Measurements from ENCODE around the gene JPH2. TPM values are rescaled to one million over a fixed set of nuclear protein-coding genes. Genes with fewer than 3 reads are reported as not detected.

JPH2 gene
- total RNA-seq, 1 experiment from 2014 or later: 0.17 TPM

GRCh38 chr20:44067650-44068081, 119.3 kb downstream of the JPH2 start:
- no peak for ATAC-seq
- CTCF ChIA-PET: no interaction called here

GRCh38 chr20:44066645-44067606, 120.1 kb downstream of the JPH2 start:
- no peaks in the 10 kb centered on the region for H3K9me2 ChIP-seq (ENCODE audit: insufficient read depth)
- intact Hi-C loops (cut with micrococcal nuclease): no loop called here
- no peak overlapping the region for H3K4me2 ChIP-seq (ENCODE audit: low read length)
- RAD21 ChIA-PET (ENCODE audit: low non-redundant PET in 1 of 2, low total read pairs in 2 of 2, uncharacterized antibody in 2 of 2, unreplicated experiment in 2 of 2): no interaction called here
- H3K27ac ChIP-seq (ENCODE audit: low read depth, low read length): no peak overlapping the region
- no peak overlapping the region for H2AFZ ChIP-seq (ENCODE audit: low read depth, low read length, poor library complexity, severe bottlenecking)
- no peak overlapping the region for H3K9ac ChIP-seq (ENCODE audit: low read length)
- TF ChIP-seq EGR1 (IDR thresholded peaks at IDR 0.05; ENCODE audit: low read depth): no peak
- no peak for TF ChIP-seq CEBPB (IDR thresholded peaks at IDR 0.05; ENCODE audit: low read depth)
- no peak for TF ChIP-seq EZH2phosphoT487 (IDR thresholded peaks at IDR 0.05; ENCODE audit: borderline replicate concordance)
- no peak for TF ChIP-seq REST (IDR thresholded peaks at IDR 0.05; ENCODE audit: low read depth)
- TF ChIP-seq POLR2A (IDR thresholded peaks at IDR 0.05; ENCODE audit: borderline replicate concordance, extremely low read depth, insufficient read depth, insufficient read length): no peak
- no peak for TF ChIP-seq YY1 (IDR thresholded peaks at IDR 0.05; ENCODE audit: extremely low read depth, insufficient replicate concordance, low read depth, low read length)
- no peak for TF ChIP-seq ATF3 (IDR thresholded peaks at IDR 0.05)
- CTCF ChIA-PET: no interaction called here
- no peaks in the 10 kb centered on the region for H3K36me3 ChIP-seq (ENCODE audit: control insufficient read depth in 1 of 2, insufficient read depth in 2 of 2, low read length in 2 of 2)
- no peaks in the 10 kb centered on the region for H3K27me3 ChIP-seq (ENCODE audit: insufficient read depth, low read length)
- no peaks in the 10 kb centered on the region for H4K20me1 ChIP-seq (ENCODE audit: insufficient read depth)
- no TSS peak for BruUV-seq (replicated peaks)
- no peaks in the 10 kb centered on the region for H3K79me2 ChIP-seq (ENCODE audit: insufficient read depth, low read length)
- ATAC-seq (no peak), DNase-seq (ENCODE audit: low read depth, low spot score) (no peak)
- no peaks in the 10 kb centered on the region for H3K9me3 ChIP-seq (ENCODE audit: control insufficient read depth in 1 of 2, insufficient read depth in 1 of 2, low read depth in 1 of 2, low read length in 2 of 2)
- no peak overlapping the region for H3K4me3 ChIP-seq (replicated peaks in 1 of 2; ENCODE audit: low read depth in 1 of 2, low read length in 2 of 2)
- no peaks in the 10 kb centered on the region for H3K4me1 ChIP-seq (ENCODE audit: control insufficient read depth in 1 of 2, insufficient read depth in 2 of 2, low read length in 2 of 2)
- POLR2A ChIA-PET: no interaction called here

More at GRCh38 chr20:44067650-44068081, 119.3 kb downstream of the JPH2 start:
- H3K4me3 ChIP-seq (replicated peaks in 1 of 2; ENCODE audit: low read depth in 1 of 2, low read length in 2 of 2): no peak overlapping the region
- no peak overlapping the region for H3K9ac ChIP-seq (ENCODE audit: low read length)
- intact Hi-C loops (cut with micrococcal nuclease): no loop called here
- BruUV-seq (replicated peaks): no TSS peak
- H3K27me3 ChIP-seq (ENCODE audit: insufficient read depth, low read length): no peaks in the 10 kb centered on the region
- H3K4me1 ChIP-seq (ENCODE audit: control insufficient read depth in 1 of 2, insufficient read depth in 2 of 2, low read length in 2 of 2): no peaks in the 10 kb centered on the region
- RAD21 ChIA-PET (ENCODE audit: low non-redundant PET in 1 of 2, low total read pairs in 2 of 2, uncharacterized antibody in 2 of 2, unreplicated experiment in 2 of 2): no interaction called here
- no peaks in the 10 kb centered on the region for H3K9me3 ChIP-seq (ENCODE audit: control insufficient read depth in 1 of 2, insufficient read depth in 1 of 2, low read depth in 1 of 2, low read length in 2 of 2)
- no peaks in the 10 kb centered on the region for H4K20me1 ChIP-seq (ENCODE audit: insufficient read depth)
- no peak overlapping the region for H3K27ac ChIP-seq (ENCODE audit: low read depth, low read length)
- no peaks in the 10 kb centered on the region for H3K36me3 ChIP-seq (ENCODE audit: control insufficient read depth in 1 of 2, insufficient read depth in 2 of 2, low read length in 2 of 2)
- no peak overlapping the region for H2AFZ ChIP-seq (ENCODE audit: low read depth, low read length, poor library complexity, severe bottlenecking)
- DNase-seq (ENCODE audit: low read depth, low spot score): no peak
- no peaks in the 10 kb centered on the region for H3K9me2 ChIP-seq (ENCODE audit: insufficient read depth)
- H3K79me2 ChIP-seq (ENCODE audit: insufficient read depth, low read length): no peaks in the 10 kb centered on the region
- no peak overlapping the region for H3K4me2 ChIP-seq (ENCODE audit: low read length)
- TF ChIP-seq CBX3 (IDR thresholded peaks at IDR 0.05; ENCODE audit: low read depth) (no peak), SRF (IDR thresholded peaks at IDR 0.05; ENCODE audit: low read depth) (no peak), EZH2 (IDR thresholded peaks at IDR 0.05) (no peak), ELF1 (IDR thresholded peaks at IDR 0.05; ENCODE audit: borderline replicate concordance, low read depth) (no peak), FOSL1 (IDR thresholded peaks at IDR 0.05; ENCODE audit: low read depth) (no peak), EZH2phosphoT487 (IDR thresholded peaks at IDR 0.05; ENCODE audit: borderline replicate concordance) (no peak), POLR2AphosphoS5 (IDR thresholded peaks at IDR 0.05; ENCODE audit: low read depth, low read length) (no peak), ZFX (IDR thresholded peaks at IDR 0.05) (no peak), CEBPB (IDR thresholded peaks at IDR 0.05; ENCODE audit: low read depth) (no peak), YY1 (IDR thresholded peaks at IDR 0.05; ENCODE audit: extremely low read depth, insufficient replicate concordance, low read depth, low read length) (no peak), SIN3A (IDR thresholded peaks at IDR 0.05; ENCODE audit: low read depth) (no peak), RAD21 (IDR thresholded peaks at IDR 0.05; ENCODE audit: low read depth) (no peak), JUND (IDR thresholded peaks at IDR 0.05) (no peak), ATF3 (IDR thresholded peaks at IDR 0.05) (no peak), EGR1 (IDR thresholded peaks at IDR 0.05; ENCODE audit: low read depth) (no peak)
- POLR2A ChIA-PET: no interaction called here
